ENCODE measurements around the gene MYRFL.
"Not testable (repeated sequence)": the region's sequence is repeated elsewhere in the genome, so short reads cannot be mapped to it uniquely, and the experiment has no call there.

Gene MYRFL

DNA sequence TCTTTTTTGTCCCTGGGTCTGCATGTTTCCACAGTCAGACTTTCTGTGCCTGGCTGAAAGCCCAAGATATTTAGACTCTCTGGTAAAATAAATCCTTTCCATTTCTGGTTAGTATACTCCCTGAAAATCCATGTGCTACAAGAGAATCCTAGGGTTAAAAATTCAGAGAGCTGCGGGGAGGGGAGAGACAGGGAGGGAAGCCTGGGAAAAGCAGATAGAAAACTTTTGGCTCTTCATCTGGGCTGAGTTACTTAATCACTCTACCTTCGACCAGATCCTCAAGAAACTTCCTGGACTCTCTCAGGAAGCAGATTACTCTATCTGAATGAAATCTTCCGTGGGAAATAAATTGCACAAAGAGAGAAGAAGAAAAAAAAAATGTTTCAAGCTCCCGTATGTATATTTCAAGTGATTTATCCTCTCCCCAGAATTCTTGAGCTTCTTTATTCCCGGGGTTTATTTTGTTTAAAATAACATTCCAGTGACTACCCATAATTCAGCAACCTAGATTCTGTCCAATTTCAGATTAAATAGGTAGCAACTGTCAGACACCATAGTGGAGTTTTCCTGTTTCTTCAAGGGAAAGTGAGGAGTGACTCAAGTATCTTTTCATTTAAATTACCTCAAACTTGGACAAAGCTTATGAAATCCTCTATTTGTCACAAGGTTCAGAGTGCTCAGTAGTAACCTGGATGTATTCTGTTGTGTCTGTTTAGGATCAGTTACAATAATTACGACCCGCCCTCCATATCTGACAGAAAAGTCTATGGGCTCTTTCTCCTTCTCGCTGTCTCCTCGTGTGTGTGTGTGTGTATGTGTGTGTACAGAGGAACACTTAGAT, 163.7 kb downstream of the MYRFL start:
- no peak for DNase-seq (ENCODE audit: low read depth in 2 of 2)

DNA sequence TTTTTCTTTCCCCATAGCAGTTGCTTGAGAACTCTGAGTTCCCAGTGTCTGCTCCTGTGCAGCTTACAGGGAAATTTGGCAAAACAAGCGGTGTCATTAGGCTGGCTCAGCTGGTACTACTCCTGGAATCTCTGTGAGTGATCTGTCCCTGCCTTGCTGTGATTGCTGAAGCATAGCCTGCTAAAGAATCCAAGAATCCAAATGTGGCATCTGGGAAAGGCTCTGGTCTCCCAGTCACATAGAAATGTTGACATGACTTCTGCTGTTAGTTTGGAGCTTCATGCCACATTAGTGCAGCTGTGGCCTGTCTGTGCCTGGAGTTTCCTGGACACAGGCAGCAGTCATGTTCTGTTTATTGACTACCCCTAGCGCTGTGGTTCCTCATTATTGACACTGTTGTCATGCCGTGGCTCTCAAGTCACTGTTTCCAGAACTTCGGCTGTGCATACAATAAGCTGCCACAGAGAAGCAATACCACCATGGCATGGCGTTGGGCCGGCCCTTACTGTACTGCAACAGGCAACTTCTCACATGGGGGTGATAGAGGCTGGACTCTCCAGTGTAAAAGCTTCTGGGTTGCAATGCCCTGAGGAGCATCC, 166.8 kb downstream of the MYRFL start:
- no peak for DNase-seq (ENCODE audit: low read depth in 2 of 2)

DNA sequence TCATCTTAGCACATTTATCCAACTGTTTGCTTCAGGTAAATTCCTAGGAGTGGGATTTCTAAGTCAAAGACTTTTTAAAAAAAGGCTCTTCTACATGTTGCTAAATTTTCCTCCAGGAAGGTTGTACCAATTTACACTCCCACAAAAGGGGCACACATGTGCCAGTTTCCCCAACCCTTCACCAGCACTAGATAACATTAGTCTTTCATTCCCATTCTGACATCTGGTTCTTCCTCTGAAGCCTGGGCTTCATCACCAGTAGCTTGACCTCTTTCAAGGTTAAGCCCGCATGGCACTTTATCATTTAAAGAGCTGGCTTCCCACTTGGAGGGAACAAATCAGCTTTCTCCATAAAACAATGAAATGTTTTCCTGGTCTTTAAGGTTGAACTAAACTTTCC, 168.4 kb downstream of the MYRFL start:
- no peak for DNase-seq (ENCODE audit: low read depth in 2 of 2)

DNA sequence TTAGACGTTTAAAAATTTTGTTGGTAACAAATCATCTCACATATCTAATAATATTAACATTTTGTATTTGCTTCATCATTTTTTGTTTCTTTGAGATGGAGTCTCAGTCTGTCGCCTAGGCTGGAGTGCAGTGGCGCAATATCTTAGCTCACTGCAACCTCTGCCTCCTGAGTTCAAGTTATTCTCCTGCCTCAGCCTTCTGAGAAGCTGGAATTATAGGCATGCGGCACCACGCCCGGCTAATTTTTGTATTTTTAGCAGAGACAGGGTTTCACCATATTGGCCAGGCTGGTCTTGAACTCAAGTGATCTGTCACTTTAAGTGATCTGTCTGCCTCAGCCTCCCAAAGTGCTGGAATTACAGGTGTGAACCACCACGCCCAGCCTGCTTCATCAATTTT, 169.1 kb downstream of the MYRFL start:
- DNase-seq (ENCODE audit: low read depth in 2 of 2): not testable (repeated sequence)

DNA sequence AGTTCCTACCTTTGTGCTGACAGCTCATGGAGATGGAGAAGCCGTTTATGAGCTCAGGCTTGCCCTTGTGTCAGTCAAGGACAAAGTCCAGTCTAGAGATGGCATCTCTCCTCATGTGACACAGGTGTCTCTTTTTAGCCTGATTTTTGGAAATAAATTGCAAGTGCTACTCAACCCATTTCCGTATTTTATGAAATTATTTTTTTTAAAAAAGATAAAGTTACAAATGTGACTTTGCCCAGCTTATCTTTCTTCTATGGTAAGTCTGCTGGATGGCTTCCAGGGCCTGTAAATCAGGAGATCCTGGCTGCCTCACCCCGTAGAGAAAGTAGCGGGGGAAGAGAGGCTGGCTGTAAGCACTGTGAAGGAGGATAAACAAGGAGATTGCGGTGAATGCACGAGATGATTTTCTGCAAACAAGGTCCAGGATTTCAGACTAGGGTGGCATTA, 169.7 kb downstream of the MYRFL start:
- no peak for DNase-seq (ENCODE audit: low read depth in 2 of 2)

DNA sequence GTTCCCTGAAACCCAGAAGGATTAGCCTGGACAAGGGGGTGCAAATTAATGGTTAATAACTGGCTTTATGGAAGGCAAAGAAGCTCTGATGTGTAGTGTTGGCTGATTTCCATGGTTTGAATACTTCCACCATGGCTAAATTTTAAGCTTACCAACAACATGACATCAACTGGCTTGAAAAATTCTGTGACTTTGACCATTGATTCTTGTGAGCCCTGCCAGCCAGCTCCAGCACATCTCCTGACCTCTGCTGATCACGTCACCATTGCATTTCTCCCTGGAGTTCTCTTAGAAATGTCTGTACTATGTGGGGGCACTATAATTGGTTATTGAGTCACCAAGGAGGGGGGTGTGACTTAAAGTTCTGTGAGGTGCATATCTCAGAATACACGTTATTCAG, 171.2 kb downstream of the MYRFL start:
- no peak for DNase-seq (ENCODE audit: low read depth in 2 of 2)

DNA sequence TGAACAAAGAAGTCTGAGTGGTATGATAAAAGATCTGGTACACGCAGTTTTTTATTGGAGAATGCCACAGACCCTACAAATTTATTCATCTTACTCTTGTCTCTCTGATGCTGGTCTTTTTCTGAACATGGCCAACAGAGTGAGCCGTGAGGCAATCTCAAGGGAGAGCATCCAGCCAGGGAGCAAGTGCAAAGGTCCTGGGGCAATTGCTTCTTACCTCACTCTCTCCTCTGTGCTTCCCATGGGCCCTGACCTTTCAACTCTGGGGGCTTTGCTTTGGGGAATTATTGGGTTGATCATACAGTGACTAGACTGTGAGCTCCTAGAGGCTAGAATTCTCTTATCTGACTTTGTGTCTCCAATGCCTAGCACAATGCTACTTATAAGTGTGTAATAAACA, 171.7 kb downstream of the MYRFL start:
- no peak for DNase-seq (ENCODE audit: low read depth in 2 of 2)

DNA sequence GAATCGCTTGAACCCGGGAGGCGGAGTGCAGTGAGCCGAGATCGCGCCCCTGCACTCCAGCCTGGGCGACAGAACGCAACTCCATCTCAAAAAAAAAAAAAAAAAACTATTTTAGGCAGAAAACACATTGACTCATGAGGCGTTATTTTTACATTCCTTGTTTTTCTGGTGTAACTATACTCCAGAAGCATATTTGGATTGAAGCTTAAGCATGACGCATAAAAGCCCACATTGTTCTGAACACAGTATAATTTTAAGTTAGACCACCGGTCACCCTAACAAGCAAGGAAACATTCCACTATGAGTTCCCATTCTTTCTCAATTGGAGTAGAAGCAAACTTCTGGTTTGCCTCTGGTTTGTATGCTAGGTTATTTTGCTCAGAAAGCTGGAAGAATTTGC, 173.0 kb downstream of the MYRFL start:
- no peak for DNase-seq (ENCODE audit: low read depth in 2 of 2)

DNA sequence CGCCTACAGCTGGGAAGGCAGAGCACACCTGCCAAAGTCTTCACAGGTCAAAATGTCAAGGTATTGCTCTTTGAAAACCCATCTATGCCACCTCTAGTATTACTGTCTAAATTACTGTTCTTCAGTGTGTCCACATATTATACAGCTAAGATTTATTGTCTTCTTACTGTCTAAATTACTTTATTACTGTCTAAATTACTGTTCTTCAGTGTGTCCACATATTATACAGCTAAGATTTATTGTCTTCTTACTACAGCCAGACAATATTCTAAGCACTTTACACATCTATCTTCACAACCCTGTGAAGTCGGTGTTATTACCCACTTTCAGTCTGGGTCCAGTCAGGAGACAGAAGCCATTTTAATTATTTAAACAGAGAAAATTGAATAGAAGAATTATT, 173.9 kb downstream of the MYRFL start:
- DNase-seq (ENCODE audit: low read depth in 2 of 2): no peak

DNA sequence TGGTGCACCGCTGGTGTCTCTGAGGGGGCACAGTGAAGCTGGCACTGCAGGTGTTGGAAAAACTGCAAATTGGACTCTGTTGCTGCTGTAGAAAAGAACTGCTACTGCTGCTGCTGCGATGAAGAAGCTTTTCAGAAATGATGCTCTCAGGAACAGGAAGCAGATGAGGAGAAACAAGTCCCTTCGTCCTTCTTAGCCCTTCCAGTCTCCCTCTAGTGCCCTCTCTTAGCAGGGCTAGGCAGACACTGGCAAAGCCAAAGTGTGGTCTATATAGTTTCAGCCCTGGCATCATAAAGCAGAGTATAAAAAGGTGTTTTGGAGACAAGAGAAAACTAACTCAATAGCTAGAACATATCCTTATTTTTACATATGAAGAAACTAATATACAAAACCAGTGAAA, 174.5 kb downstream of the MYRFL start:
- DNase-seq (ENCODE audit: low read depth in 2 of 2): no peak

DNA sequence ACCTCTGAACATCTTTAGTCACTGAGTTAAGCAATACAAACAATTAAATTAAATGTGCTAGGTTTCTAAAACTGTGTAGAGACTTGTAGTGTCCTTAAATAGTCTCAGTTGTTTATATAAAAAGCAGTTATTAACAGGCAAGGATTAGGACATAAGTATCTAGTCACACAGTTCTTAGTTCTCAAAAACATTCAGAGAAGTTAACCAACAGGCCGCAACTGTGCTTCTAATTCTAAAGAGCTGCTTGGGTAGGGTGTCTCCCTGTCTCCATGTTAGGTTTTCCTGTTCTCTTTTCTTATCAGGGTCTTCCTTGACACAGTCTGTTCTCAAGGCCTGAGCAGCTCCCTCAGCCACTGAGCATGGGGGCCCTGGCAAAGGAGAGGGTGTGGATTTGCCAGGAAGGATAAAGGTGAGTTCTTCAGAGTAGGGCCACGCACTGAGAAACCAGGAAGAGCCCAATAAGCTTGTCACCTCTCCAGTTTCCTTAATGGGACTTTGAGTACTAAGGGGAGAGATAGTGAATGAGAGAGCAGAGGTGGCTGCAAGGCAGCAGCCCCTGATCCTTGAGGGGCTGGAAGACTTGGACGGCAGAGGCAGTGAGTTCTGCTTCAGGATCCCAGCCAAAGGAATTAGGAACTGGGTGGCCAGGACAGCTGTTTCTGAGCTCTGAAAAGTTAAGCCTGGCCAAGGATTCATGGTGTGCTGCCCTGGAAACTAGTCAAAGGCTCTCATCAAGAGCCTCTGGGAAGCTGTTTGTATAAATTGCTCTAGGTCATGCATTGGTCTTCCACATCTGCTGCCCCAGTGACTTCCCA, 177.3 kb downstream of the MYRFL start:
- DNase-seq (ENCODE audit: low read depth in 2 of 2): no peak

DNA sequence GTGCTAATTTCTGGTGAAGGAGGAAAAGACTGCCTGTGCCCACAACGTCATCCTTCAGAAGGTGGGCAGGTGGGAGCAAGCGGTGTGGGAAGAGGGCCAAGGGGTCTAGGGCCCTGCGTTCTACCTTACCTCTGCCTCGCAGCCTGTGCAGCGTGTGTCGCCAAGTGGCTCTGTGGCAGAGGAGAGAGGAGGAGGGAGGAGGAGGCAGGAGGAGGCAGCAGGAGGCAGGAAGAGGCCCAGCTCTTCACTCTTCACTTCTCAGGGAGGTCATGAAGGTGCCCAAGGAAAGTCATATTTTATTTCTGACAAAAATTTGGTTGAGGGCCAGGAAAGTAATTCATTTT, 177.9 kb downstream of the MYRFL start:
- DNase-seq (ENCODE audit: low read depth in 2 of 2): no peak

DNA sequence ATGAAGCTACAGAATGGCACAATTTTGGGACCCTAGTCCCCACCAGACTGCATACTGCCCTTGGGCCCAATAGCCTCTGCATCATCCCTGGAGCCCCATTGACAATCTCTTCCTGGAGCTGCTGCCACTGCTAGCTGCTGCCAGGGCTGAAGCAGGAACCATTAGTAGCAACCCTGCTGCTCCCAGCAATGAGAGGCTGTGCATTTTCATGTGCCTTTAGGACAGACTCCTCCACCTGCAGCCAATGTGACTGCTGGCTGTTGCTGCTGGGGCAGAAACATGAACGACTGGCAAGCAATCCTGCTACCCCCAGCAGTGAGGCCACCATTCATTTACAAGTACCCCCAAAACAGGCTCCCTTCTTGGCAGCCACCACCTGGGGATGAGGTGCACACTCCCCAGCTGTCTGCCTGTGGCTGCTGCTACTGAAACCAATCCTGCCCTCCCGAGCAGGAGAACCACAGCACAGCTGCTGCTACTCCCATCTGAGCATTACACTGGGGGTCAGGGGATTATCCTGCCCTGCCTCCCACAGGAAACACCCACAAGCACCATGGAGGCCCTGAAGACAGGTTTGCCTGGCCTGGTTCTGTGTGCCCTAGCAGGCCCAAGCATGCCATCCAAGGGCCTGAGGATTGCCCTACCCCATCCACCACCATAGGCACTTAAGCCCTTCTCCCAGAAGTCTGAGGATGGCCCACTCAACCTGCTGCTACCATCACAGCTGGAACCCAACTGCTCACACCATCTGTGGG, 181.0 kb downstream of the MYRFL start:
- DNase-seq (ENCODE audit: low read depth in 2 of 2): no peak

DNA sequence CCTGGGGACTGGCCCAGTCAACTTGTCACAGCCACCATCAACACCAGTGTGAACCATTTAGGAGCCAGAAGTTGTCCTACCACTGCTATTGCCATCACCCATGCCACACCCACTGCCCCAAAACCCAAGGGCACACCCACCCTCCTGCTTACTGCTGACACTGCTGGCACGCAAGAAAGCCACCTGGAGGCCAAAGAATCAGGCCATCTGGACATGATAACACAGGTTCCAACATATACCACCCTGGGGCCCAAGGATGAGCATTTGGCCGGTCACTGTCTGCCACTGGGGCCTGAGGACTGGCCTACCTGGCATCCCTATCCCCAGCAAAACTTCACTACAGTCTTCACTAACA, 181.6 kb downstream of the MYRFL start:
- DNase-seq (ENCODE audit: low read depth in 2 of 2): no peak

DNA sequence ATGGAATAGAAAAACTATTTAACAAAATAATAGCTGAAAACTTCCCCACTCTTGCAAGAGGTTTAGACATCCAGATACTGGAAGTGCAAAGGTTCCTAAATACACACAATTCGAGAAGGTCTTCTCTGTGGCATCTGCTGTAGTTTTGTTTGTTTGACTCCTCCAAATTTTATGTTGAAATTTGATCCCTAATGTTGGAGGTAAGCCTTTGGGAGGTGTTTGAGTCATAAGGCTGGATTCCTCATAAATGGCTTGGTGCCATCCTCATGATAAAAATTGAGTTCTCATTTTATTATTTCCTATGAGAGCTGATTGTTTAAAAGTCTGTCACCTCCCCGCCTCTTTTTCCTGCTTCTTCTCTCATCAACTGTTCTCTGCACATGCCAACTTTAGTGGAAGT, 182.7 kb downstream of the MYRFL start:
- no peak for DNase-seq (ENCODE audit: low read depth in 2 of 2)
